Stimulated activated CD4-positive, alpha-beta T cell treated with anti-CD3 and anti-CD28 coated beads, TNF-alpha, amount 100 ng/mL, for 4 hours (primary cell): ENCODE results near the gene DAB2IP.

Experiments used
- DNase-seq, 3 experiments: peaks; one replicate each; pipeline ENCODE4 v3.0.0-alpha.2; 2020; ENCODE audit warnings: low read depth in 3 of 3

Gene DAB2IP

DNA sequence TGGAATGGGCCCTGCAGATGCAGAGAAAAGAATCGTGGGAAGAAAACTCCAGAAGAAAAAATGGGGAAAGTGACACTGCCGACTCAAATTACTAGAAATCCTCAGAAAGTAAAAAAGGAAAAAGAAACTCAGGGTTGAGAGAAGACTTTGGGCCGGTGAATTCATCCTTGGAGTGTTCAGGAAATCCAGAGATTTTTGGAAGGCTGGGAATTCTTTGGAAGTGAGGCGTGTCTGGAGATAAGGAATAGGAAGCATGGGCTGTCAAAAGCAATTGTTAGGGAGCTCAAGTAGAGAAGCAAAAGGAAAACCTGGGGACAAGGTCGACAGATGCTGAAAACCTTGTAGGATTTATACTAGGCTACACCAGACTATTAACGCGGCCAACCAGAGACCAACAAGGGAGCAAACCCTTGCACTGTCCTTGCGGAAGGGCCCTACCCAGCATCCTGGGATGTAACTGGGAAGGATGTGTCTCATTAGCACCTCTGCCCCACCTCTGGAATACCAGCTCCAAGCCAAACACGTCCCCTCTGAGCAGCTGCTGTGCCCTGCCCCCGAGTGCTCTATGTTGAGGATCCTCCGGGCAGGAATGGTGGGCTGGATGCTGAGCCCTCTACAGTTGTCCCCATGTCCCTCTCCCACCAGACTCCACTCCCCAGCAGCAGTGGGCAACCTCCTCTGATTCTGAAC is 11.6 kb downstream of the DAB2IP start:
- no peak for DNase-seq

DNA sequence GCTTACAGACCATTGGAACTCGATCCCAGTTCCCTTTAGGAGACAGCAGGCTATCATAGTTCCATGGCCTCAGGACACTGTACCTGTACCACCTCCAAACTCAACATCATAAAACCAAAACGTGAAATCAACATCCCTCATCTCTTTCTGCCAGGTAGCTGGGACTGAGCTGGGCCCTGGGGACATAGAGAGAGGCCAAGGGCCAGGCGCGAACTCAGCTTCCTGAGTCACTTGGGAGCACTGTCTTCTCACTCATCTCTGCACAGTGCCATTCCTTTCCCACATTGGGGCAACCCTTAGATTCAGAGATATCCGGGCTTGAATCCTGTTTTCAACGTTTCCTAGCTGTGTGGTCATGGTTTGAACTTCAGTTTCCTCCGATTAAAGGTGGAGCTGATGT is 12.2 kb downstream of the DAB2IP start:
- no peak for DNase-seq

DNA sequence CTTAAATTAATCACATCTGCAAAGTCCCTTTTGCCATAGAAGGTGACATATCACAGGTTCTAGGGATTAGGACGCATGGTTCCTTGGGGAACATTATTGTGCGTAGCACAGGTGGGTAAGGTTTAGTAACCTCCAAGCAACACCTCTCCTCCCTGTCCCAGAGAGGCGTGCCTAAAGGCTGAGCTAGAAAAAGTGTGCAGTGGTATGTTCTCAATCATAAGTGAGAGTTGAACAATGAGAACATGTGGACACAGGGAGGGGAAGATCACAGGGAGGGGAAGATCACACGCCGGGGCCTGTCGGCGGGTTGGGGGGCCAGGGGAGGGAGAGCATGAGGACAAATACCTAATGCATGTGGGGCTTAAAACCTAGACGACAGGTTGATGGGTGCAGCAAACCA is 14.9 kb downstream of the DAB2IP start:
- no peak for DNase-seq

DNA sequence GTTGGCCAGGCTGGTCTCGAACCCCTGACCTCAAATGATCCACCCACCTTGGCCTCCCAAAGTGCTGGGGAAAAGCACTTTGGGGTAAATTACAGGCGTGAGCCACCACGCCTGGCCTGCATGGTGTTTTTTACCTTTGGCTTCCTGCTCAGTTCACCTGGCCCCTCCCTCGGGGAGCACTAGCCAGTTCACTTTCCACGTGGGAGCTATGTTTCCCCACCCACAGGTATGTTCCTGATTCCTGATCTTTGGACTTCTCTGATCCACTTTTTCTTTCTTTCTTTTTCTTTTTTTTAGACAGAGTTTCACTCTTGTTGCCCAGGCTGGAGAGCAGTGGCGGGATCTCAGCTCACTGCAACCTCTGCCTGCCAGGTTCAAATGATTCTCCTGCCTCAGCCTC is 15.8 kb downstream of the DAB2IP start:
- no peak for DNase-seq

DNA sequence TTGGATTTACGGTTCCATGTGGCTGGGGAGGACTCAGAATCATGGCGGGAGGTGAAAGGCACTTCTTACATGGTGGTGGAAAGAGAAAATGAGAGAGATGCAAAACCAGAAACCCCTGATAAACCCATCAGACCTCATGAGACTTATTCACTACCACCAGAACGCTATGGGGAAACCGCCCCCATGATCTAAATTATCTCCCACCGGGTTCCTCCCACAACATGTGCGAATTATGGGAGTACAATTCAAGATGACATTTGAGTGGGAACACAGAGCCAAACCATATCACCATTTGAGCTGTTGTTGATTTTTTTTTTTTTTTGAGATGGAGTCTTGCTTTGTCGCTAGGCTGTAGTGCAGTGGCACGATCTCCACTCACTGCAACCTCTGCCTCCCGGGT is 16.5 kb downstream of the DAB2IP start:
- no peak for DNase-seq

DNA sequence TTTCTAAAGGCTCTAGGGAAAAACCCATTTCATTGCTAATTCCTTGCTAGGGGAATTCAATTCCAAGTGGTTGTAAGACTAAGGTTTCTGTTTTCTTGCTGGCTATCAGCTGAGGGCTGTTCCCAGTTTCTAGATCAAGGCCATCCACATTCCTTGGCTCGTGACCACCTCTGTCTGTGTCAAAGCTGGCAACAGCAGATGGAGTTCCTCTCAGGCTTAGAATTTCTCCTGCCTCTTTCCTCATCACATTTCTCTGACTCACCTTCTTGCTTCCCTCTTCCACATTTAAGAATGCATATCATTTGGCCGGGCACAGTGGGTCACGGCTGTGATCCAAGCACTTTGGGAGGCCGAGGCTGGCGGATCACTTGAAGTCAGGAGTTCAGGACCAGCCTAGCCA is 19.0 kb downstream of the DAB2IP start:
- DNase-seq = no peak

DNA sequence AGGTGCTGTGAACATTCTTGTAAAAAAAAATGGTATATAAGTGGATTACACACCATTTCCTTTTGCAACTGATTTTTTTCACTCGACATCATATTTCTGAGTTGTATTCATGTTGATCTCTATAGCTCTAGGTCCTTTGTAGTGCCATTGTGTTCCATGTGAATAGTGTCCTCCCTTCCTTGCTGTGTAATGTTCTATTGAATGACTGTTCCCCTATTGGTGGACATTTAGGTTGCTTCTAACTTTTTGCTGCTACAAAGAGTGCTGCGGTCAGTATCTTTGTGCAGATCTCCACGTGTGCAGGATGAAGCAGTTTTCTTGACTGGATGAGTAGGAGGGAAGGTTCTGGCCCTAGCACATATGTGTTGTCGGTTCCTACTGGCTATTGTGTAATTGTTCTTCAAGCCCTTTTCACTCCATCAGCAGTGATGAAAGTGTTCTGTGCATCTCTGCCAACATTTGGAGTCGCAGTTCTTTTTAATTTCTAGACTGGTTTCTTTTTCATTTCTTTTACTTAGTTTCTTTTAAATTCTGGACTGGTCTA is 20.2 kb downstream of the DAB2IP start:
- DNase-seq = no peak

DNA sequence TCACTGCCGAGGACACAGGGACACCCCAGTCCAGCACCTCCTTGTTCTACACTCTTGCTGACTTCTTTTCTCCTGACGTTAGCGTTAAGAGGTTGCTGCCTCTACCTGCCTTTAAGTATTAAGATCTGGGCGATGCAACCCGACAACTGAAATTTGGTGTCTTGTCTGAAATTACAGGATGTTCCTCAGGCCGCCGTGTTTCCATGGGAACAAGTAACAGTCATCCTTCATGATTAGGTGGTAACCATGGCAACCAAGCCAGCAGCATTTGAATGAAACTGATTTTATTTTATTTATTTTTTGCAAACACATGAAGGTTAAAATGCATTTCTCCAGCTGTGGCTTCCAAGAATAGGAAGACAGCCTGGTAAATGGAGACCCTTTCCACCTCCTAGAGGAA is 20.8 kb downstream of the DAB2IP start:
- DNase-seq = no peak

DNA sequence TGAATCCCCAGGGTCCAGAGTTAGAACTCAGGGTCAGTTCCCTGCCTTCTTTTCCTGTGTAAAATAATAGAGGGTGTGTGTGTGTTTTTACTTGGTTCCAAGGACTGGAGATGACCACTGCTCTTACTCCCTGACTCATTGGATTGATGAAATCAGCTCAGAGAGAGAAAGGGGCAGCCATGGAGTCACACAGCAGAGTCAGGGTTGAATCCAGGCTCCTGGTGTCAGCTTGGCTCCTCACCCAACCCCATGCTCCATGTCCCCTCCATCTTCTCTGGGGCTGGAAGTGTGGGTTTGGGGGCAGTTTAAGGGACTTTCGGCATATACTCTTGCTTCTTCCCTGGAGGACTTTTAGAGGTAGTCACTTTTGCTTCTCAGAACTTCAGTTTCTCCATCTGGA is 21.6 kb downstream of the DAB2IP start:
- no peak for DNase-seq

DNA sequence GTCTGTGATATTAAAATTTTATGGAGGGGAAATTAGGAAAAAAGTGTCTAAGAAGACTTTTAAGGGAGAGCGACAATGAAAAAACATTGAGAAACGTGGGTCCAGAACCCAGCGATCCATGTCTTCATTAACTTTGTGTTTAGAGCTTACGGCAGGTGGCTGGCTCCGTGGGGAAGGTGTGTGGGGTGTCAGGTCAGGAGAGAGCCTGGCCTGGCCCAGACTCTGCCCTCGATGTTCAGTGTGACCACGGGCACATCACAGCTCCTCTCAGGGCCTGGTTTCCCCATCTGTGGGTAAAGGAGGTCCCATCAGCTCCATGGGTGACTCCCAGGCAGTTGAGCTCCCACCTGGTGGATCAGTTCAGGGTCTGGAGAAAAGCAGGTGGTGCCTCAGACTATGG is 22.1 kb downstream of the DAB2IP start:
- no peak for DNase-seq

DNA sequence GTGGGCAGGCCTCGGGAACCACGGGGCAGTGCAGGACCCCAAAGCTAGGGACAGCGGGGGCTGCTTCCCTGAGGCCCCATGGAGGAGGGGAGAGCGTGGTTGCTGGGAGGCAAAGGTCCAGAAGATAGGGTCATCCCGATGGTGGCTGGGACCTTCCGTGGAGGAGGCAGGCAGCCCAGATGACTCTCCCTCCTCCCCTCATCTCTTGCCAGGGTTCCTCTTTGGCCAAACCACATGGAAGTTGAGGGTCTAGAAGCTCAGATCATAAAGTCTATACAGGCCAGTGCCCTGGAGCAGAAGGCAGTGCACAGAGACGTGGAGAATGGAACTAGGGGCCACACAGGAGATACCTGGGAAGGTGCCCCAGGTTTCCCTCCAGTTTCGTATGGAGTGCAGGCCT is 22.6 kb downstream of the DAB2IP start:
- no peak for DNase-seq

DNA sequence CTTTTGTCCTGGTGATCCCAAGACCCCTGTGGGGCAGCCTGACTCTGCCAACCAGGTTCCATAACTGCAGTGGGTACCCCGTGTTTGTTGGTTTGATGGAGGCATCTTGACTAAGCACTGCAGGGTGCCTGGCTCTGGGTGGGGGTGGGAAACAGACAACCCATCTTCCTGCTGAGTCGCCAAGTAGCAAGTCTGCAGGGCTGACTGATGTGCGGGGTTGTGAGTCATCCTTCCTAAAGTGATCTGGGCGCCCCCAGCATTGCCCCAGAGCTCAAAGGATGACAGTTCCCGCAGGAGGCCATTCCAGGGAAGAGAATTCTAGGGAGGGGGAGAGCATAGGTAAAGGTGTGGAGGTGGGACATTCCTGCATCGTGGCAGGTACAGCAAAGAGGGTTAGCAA is 23.5 kb downstream of the DAB2IP start:
- no peak for DNase-seq

DNA sequence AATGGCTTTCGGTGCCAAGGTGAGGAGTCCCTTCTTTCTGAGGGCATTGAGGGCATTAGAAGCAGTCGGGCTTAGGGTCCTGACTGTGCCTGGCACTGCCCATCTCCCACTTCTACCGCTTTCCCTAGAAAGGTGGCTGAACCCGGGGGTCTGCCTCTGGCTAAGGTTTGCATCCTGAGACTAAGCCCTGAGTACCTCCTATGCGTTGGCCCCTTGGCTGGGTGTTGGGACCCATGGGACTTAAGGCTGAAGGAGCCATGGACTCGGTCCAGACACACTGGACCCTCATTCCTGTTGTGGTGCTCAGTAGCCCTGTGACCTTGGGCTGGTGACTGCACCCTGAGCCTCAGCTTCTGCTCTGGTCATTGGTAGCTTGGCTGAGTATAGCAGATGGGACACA is 23.9 kb downstream of the DAB2IP start:
- DNase-seq = no peak

DNA sequence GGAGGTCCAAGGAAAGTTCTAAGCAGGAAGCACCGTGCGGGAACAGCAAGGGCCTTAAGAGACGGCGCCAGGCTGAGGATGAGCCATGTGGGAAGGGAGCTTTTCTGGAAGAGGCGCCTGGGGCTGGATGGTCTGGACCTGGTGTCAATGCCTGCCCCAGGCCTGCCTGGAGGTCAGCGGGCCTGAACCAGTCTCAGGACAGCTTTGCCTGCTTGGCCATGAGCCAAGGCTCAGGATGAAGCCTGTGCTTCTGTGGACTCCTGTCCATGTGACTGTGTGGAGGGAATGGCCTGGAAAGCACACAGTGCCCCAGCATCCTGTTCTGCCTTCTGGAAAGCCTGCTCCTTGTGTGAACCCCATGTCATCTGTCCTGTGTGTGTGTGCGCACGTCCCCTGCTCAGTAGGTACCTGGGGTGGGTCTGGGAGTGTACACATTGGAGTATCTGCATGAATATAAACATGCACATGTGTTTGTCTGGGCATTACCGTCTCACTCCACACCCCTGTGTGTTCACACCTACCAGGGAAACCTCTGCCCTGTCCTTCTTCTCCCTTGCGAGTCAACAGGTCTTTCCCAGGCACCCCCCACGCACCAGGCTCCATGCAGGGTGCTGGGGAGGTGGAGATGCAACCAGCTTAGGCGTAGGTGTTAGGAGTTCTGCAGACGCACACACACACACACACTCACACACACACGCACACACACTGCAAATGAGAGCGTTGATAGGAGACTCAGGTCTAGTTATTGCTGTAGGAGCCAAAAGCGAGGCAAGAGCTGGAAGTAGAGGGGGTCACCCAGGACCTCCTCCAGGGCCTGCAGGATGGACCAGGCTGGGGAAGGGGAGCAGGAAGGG is 24.8 kb downstream of the DAB2IP start:
- no peak for DNase-seq

DNA sequence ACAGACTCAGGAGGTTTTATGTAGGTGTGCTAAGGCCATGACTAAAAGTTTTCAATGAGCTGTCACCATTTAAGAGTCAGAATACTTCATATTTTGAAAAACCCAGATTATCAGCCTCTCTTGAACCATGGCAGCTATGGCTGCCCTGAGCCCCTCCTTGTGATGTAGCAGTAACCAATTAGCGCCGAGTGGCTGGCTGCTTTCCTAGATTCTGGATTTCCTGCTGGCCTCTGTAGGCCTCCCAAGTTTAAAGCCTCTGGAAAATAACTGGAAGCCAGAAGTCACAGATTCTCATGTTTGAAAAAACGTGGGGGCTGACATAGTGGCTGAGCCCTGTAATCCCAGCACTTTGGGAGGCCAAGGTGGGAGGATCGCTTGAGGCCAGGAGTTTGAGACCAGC is 25.5 kb downstream of the DAB2IP start:
- DNase-seq = no peak

DNA sequence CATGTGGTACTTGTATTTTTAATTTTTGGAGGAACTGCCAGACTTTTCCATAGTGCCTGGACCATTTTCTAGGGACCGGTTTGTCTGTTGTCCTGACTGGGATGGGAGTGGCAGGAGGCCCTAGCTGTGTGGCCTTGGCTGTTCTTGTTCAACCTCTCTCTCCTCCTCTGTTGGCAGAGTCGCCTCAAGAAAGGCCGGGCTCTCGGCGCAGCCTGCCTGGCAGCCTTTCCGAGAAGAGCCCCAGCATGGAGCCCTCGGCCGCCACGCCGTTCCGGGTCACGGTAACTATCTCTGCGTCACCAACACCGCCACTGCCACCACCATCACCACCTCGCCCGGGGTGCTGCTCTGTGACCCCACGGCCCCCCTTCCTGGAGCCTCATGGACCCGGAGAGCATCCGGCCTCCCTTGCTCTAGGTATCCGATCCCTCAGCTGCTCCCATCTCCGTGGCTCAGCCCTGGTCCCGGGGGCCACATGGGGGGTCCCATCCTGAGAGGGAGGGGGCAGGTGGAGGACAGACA is 27.1 kb downstream of the DAB2IP start:
- no peak for DNase-seq

DNA sequence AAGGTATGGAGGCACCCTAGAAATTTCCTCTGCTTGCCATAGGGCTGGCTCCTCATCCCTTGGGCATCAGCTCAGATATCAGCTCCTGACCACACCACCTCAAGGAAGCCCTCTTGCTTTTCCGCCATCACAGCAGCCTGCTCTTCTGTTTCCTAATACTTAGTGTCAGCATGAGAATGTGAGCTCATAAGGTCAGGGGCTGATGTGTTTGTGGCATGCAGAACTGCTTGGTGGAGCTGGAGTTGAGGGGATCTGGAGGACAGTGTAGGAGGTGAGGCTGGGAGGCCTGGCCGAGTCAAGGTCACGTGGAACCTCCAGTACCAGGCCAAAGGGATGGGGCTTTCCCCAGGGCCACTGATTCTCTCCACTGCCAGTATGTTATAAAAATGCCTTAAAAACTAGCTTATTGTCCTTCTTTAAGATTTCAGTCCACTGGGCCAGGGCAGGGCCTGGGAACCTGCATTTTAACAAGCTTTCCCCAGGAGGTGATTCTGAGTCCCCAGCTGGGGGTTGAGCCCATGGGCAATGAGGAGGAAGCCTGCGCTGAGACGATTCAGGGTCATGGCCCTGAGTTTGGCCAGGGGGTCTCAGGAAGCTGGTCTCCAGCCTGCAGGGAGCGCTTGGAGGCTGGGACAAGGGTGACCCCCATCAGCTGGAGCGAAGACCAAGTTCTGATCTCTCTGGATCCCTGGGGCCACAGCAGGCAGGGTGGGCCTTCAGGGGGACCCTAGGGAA is 28.6 kb downstream of the DAB2IP start:
- no peak for DNase-seq

DNA sequence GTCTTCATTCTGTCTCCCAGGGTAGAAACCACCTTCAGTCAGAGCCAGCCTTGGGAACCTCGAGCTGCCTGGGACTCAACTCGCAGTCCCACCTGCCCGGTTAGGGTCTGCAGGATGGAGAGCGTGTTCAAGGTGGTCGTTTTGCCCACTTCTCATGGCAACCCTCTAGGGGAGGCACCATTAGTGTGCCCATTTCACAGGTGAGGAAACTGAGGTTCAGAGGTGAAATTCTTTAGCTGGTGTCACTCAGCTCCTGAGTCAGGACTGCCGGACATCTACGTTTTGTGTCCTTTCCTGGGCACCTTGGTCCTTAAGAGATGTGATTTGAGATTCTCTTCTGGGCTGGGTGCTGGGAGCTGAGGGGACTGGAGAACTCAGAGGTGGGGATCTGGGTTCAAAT is 30.0 kb downstream of the DAB2IP start:
- DNase-seq = no peak

DNA sequence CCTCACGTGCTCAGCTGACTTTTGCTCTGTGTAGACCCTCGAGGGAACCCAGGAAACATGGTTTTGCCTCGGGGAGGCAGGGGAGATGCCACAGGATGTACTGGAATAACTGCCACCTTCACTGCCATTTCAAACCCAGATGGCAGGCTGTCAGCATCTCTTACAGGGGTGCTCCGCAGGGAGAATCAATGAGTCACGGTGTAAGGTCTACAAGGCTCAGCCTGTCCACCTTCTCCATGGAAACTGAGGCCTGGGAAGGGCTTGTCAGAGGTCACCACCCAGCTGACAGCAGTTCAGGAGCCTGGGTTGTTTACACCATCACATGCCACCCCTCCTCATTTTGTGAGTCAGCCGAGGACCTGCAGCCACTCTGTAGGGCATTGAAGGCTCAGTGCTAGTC is 30.8 kb downstream of the DAB2IP start:
- no peak for DNase-seq

DNA sequence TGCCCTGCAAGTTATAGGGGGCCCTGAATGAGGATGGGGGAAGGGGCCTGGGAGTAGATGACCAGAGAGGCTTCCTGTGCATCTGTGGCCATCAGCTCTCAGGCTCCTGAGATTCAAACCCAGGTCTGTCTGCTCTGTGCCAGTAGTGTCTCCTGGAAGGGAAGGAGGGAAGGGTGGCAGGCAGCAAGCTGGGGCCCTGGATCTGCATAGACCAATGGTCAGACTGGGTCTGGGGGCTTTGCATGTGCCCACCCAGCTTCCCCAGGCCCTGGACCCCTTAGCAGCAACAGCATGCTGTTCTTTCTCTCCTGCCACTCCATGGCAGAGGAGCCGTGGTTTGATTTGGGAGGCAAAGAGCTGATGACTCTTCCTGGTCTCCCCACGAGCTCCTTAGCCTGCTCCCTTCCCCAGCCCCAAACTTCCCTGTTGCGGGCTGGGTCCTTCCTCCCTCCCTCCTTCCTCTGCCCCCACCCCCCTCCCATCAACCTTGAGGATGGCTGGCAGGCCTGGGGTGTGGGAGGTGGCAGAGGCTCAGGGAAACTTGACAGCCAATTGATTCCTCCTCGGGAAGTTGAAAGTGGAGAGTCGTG is 31.6 kb downstream of the DAB2IP start:
- DNase-seq = no peak

DNA sequence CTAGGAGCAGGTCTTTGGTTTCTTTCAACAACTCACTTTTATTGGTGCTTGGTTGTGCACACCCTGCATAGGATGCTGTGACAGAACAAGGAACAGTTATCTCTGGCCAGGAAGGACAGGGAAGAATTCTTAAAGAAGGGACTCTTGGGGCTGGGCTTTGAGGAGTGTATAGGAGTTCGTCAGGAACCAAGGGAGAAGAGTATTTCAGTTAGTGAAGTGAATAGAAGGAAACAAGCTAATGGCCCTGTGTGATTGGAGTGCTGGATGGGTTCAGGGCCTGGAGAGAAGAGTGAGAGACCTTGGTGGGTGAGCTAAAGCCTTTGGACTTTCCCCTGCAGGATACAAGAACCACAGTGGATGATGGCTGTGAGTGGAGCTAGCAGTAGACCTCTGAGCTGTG is 32.2 kb downstream of the DAB2IP start:
- no peak for DNase-seq
